Metanephros (tissue), 1 donor: Measurements from ENCODE around the gene ARMC10. TPM values are rescaled to one million over a fixed set of nuclear protein-coding genes. Genes with fewer than 3 reads are reported as not detected.

ENCODE experiments used
- total RNA-seq: library from RNA; depleted of rRNA; stranded (reverse); fragments of >200 nt; gene quantifications from one replicate; pipeline ENCODE4 v1.2.3, GENCODE V29; 2014

Gene ARMC10
- total RNA-seq: 35.6 TPM

GRCh38 chr7:103074519-103075336, at the start of gene ARMC10, which contains the start of gene FBXL13:
Gene ARMC10, plus strand, starts transcription at chr7:103075140. Its CDS starts 133 bp downstream, at chr7:103075273.
Gene FBXL13, minus strand, starts transcription at chr7:103074796.

Other genes starting within 250 kb of the ARMC10 start
- gene LRRC17, start 162.1 kb upstream of the ARMC10 start, total RNA-seq: 41.7 TPM
- gene FBXL13, start 344 bp upstream of the ARMC10 start, total RNA-seq: 3.2 TPM
- gene NAPEPLD, start 74.0 kb downstream of the ARMC10 start, total RNA-seq: 47.8 TPM
- 46.2 TPM for gene PMPCB, start 222.3 kb downstream of the ARMC10 start, total RNA-seq